ENCODE measurements around the gene LGR6.

Gene LGR6

GRCh38 chr1:202281316-202282024, 87.9 kb downstream of the LGR6 start:
- Histone ChIP-seq H3K79me1 (ENCODE audit: low read length) (no peaks in the 10 kb centered on the region), H3K27me3 (ENCODE audit: insufficient read depth, low read length) (peaks cover 4% of the 10 kb centered on the region), H2AK5ac (ENCODE audit: low read length) (no peak overlapping the region), H2BK12ac (ENCODE audit: low read length) (no peak overlapping the region), H3K18ac (ENCODE audit: low read length) (no peak overlapping the region), H3K4me1 (ENCODE audit: control insufficient read depth in 1 of 2, insufficient read depth in 2 of 2, low read length in 2 of 2) (peaks cover 0 to 3% of the 10 kb centered on the region in 2 experiments), H4K91ac (ENCODE audit: low read depth, low read length) (no peak overlapping the region), H2AFZ (ENCODE audit: insufficient read depth, low read length, poor library complexity) (no peak overlapping the region), H3K4ac (ENCODE audit: low read depth, low read length) (no peak overlapping the region), H3K36me3 (ENCODE audit: control insufficient read depth in 1 of 2, insufficient read depth in 2 of 2, low read length in 2 of 2) (no peaks in the 10 kb centered on the region), H3K9me3 (ENCODE audit: insufficient read depth, low read depth, low read length) (no peaks in the 10 kb centered on the region), H3K9ac (ENCODE audit: low read length) (no peak overlapping the region), H3K79me2 (ENCODE audit: control insufficient read depth, insufficient read depth, low read length, poor library complexity) (no peaks in the 10 kb centered on the region), H3K14ac (ENCODE audit: low read length) (no peak overlapping the region), H3K23ac (ENCODE audit: low read length) (no peak overlapping the region), H3K4me2 (ENCODE audit: low read length) (no peak overlapping the region), H2BK120ac (ENCODE audit: insufficient read depth, low read length, poor library complexity) (no peak overlapping the region), H3K27ac (ENCODE audit: low read depth, low read length) (no peak overlapping the region), H4K12ac (ENCODE audit: low read depth, low read length) (no peak overlapping the region), H2BK5ac (ENCODE audit: low read depth, low read length, poor library complexity) (no peak overlapping the region), H3K4me3 (ENCODE audit: low read depth, low read length) (no peak overlapping the region), H4K8ac (ENCODE audit: low read depth, low read length) (no peak overlapping the region)
- no CpG with 5 or more reads among the region's 5 CpGs for WGBS (ENCODE audit: extremely low coverage, insufficient coverage, insufficient read length)
- DNase-seq = no peak

DNA sequence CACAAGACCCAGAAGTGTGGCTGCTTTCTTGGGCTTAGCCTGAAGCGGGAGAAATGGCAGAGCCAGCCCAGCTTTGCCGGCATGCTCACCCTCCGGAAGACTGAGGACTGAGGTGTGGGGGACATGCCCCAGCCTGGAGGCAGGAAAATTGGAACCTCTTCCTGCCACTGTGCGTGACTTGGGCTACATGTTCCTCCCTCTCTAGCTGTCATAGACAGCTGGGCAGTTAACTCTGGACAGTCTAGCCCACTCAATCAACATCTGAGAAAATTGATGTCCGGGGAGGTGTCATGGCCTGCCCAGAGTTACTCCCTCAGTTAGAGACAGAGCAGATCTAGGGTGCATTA, 88.4 kb downstream of the LGR6 start:
- no peak for DNase-seq
- Histone ChIP-seq H3K4ac (ENCODE audit: low read depth, low read length) (no peak overlapping the region), H4K12ac (ENCODE audit: low read depth, low read length) (no peak overlapping the region), H3K79me2 (ENCODE audit: control insufficient read depth, insufficient read depth, low read length, poor library complexity) (no peaks in the 10 kb centered on the region), H3K4me3 (ENCODE audit: low read depth, low read length) (no peak overlapping the region), H3K36me3 (ENCODE audit: control insufficient read depth in 1 of 2, insufficient read depth in 2 of 2, low read length in 2 of 2) (no peaks in the 10 kb centered on the region), H3K4me1 (ENCODE audit: control insufficient read depth in 1 of 2, insufficient read depth in 2 of 2, low read length in 2 of 2) (peaks cover 0 to 5% of the 10 kb centered on the region in 2 experiments), H3K27me3 (ENCODE audit: insufficient read depth, low read length) (peaks cover 4% of the 10 kb centered on the region), H2AFZ (ENCODE audit: insufficient read depth, low read length, poor library complexity) (no peak overlapping the region), H3K4me2 (ENCODE audit: low read length) (no peak overlapping the region), H2BK120ac (ENCODE audit: insufficient read depth, low read length, poor library complexity) (no peak overlapping the region), H3K79me1 (ENCODE audit: low read length) (no peaks in the 10 kb centered on the region), H3K27ac (ENCODE audit: low read depth, low read length) (no peak overlapping the region), H3K18ac (ENCODE audit: low read length) (no peak overlapping the region), H2BK12ac (ENCODE audit: low read length) (no peak overlapping the region), H4K8ac (ENCODE audit: low read depth, low read length) (no peak overlapping the region), H3K14ac (ENCODE audit: low read length) (no peak overlapping the region), H3K9ac (ENCODE audit: low read length) (no peak overlapping the region), H4K91ac (ENCODE audit: low read depth, low read length) (no peak overlapping the region), H3K9me3 (ENCODE audit: insufficient read depth, low read depth, low read length) (no peaks in the 10 kb centered on the region), H3K23ac (ENCODE audit: low read length) (no peak overlapping the region), H2AK5ac (ENCODE audit: low read length) (no peak overlapping the region), H2BK5ac (ENCODE audit: low read depth, low read length, poor library complexity) (no peak overlapping the region)
- no CpG with 5 or more reads among the region's 5 CpGs for WGBS (ENCODE audit: extremely low coverage, insufficient coverage, insufficient read length)

- Histone ChIP-seq H3K4me2 (ENCODE audit: low read length) (no peak overlapping the region), H3K18ac (ENCODE audit: low read length) (no peak overlapping the region), H2BK12ac (ENCODE audit: low read length) (no peak overlapping the region), H3K4ac (ENCODE audit: low read depth, low read length) (no peak overlapping the region), H3K79me2 (ENCODE audit: control insufficient read depth, insufficient read depth, low read length, poor library complexity) (no peaks in the 10 kb centered on the region), H3K23ac (ENCODE audit: low read length) (no peak overlapping the region), H4K8ac (ENCODE audit: low read depth, low read length) (no peak overlapping the region), H3K27ac (ENCODE audit: low read depth, low read length) (no peak overlapping the region), H2AFZ (ENCODE audit: insufficient read depth, low read length, poor library complexity) (no peak overlapping the region), H2BK120ac (ENCODE audit: insufficient read depth, low read length, poor library complexity) (no peak overlapping the region), H3K79me1 (ENCODE audit: low read length) (no peaks in the 10 kb centered on the region), H3K14ac (ENCODE audit: low read length) (no peak overlapping the region), H3K4me1 (ENCODE audit: control insufficient read depth in 1 of 2, insufficient read depth in 2 of 2, low read length in 2 of 2) (peaks cover 0 to 5% of the 10 kb centered on the region in 2 experiments), H4K91ac (ENCODE audit: low read depth, low read length) (no peak overlapping the region), H2BK5ac (ENCODE audit: low read depth, low read length, poor library complexity) (no peak overlapping the region), H3K36me3 (ENCODE audit: control insufficient read depth in 1 of 2, insufficient read depth in 2 of 2, low read length in 2 of 2) (no peaks in the 10 kb centered on the region), H3K27me3 (ENCODE audit: insufficient read depth, low read length) (peaks cover 4% of the 10 kb centered on the region), H3K9ac (ENCODE audit: low read length) (no peak overlapping the region), H3K9me3 (ENCODE audit: insufficient read depth, low read depth, low read length) (no peaks in the 10 kb centered on the region), H4K12ac (ENCODE audit: low read depth, low read length) (no peak overlapping the region), H3K4me3 (ENCODE audit: low read depth, low read length) (no peak overlapping the region), H2AK5ac (ENCODE audit: low read length) (no peak overlapping the region)
- no peak for DNase-seq
- no CpG with 5 or more reads among the region's 7 CpGs for WGBS (ENCODE audit: extremely low coverage, insufficient coverage, insufficient read length)
Observed at GRCh38 chr1:202282596-202283283, 89.1 kb downstream of the LGR6 start.

GRCh38 chr1:202283379-202283844, 89.8 kb downstream of the LGR6 start:
- no CpG with 5 or more reads among the region's 10 CpGs for WGBS (ENCODE audit: extremely low coverage, insufficient coverage, insufficient read length)
- Histone ChIP-seq H2BK12ac (ENCODE audit: low read length) (no peak overlapping the region), H4K91ac (ENCODE audit: low read depth, low read length) (no peak overlapping the region), H3K36me3 (ENCODE audit: control insufficient read depth in 1 of 2, insufficient read depth in 2 of 2, low read length in 2 of 2) (no peaks in the 10 kb centered on the region), H3K79me1 (ENCODE audit: low read length) (no peaks in the 10 kb centered on the region), H3K23ac (ENCODE audit: low read length) (no peak overlapping the region), H3K4me1 (ENCODE audit: control insufficient read depth in 1 of 2, insufficient read depth in 2 of 2, low read length in 2 of 2) (peaks cover 0 to 5% of the 10 kb centered on the region in 2 experiments), H2BK120ac (ENCODE audit: insufficient read depth, low read length, poor library complexity) (no peak overlapping the region), H2BK5ac (ENCODE audit: low read depth, low read length, poor library complexity) (no peak overlapping the region), H3K79me2 (ENCODE audit: control insufficient read depth, insufficient read depth, low read length, poor library complexity) (no peaks in the 10 kb centered on the region), H3K18ac (ENCODE audit: low read length) (no peak overlapping the region), H3K4me2 (ENCODE audit: low read length) (no peak overlapping the region), H3K14ac (ENCODE audit: low read length) (no peak overlapping the region), H3K4me3 (ENCODE audit: low read depth, low read length) (no peak overlapping the region), H3K4ac (ENCODE audit: low read depth, low read length) (no peak overlapping the region), H4K12ac (ENCODE audit: low read depth, low read length) (no peak overlapping the region), H3K9ac (ENCODE audit: low read length) (no peak overlapping the region), H2AK5ac (ENCODE audit: low read length) (no peak overlapping the region), H2AFZ (ENCODE audit: insufficient read depth, low read length, poor library complexity) (no peak overlapping the region), H4K8ac (ENCODE audit: low read depth, low read length) (no peak overlapping the region), H3K9me3 (ENCODE audit: insufficient read depth, low read depth, low read length) (no peaks in the 10 kb centered on the region), H3K27ac (ENCODE audit: low read depth, low read length) (no peak overlapping the region), H3K27me3 (ENCODE audit: insufficient read depth, low read length) (peaks cover 4% of the 10 kb centered on the region)
- DNase-seq = peak; percentile 62 to 77

All from trophoblast cell (in vitro differentiated cells and primary cell).